ENCODE measurements around the gene NECTIN1.

DNA sequence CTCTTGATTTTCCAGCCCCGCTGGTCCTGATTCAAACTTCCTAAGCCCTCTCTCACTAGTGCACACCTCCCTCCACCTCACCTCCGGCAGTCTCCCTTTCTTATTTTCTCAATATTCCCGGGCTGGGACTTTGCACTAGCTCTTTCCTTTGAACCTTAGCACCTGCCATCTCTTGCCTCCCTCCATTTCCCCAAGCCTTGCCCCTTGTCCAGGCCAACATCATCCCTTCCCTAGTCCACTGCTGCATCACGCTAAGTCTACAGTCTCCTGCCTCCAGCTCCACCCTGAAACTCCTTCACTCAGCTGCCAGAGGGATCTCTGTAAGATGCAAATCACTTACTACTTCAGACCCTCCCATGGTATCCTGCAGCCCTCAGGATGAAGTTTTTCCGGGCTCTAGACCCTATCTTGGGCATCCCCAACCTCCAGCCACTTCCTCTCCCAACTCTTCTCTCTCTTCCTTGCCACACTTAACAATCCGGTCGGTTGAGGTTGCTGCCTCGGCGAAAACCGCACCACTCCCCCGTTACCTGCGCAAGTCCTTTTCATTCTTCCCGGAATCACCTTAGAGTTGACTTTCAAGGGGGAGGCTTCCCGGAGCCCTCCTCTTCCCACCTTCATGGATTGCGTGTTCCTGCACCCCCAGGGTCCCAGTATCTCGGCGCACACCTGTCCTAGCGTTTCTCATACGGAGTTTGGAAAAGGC lies 42.7 kb downstream of the NECTIN1 start:
- no peak for TF ChIP-seq EZH2phosphoT487 (IDR thresholded peaks at IDR 0.05; ENCODE audit: insufficient read depth, low read depth)
- no peak for TF ChIP-seq EZH2 (IDR thresholded peaks at IDR 0.05; ENCODE audit: insufficient read depth, poor library complexity, severe bottlenecking)
